OCI-M2 (cell line): Measurements from ENCODE around the gene MIB2.
"Not testable (repeated sequence)": the region's sequence is repeated elsewhere in the genome, so short reads cannot be mapped to it uniquely, and the experiment has no call there.

ENCODE experiments used
- DNase-seq: peaks from one replicate; lab custom pipeline; 2025; ENCODE audit not compliant: unreplicated experiment; lab: John Stamatoyannopoulos, UW

Gene MIB2

DNA sequence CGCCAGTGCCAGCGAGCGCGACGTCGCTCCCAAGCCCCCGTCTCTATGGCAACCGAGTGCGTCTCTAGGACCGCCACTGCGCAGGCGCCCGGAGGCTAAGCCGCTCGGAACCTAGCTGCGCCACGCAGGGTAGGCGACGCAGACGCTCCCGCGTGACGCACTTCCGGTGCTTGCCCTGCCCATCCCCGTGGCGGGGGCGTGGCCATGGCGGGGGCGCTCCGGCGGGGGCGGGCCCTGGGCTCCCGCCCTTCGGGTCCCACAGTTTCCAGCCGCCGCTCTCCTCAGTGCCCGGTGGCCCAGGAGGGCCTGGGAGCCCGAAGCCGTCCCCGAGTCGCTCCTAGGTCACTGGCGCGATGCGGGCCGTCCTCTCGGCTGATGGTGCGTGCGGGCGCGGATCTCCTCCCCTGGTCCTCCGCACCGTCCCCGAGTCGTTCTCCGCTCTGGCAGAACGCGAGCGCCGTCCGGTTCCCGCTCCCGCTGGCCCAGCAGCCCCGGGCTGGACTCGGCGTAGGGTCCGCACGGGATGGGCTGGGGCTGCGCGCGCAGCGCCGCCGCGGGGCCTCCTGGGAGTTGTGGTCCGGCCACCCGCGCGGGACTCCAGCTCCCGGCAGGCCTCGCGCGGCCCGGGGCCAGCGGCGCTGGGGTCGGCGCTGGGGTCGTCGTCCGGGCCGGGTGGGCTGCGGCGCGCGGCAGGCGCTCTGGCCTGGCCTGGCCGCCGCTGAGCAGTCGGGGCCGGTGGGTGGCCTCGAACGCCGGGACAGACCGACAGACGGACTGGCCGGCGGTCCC lies at the start of gene MIB2:
TSS of gene MIB2 (plus strand) at position 245 of the 789 bp plus-strand sequence. CDS start 7,953 bp downstream, outside the sequence.
- peak; percentile 76 for DNase-seq

DNA sequence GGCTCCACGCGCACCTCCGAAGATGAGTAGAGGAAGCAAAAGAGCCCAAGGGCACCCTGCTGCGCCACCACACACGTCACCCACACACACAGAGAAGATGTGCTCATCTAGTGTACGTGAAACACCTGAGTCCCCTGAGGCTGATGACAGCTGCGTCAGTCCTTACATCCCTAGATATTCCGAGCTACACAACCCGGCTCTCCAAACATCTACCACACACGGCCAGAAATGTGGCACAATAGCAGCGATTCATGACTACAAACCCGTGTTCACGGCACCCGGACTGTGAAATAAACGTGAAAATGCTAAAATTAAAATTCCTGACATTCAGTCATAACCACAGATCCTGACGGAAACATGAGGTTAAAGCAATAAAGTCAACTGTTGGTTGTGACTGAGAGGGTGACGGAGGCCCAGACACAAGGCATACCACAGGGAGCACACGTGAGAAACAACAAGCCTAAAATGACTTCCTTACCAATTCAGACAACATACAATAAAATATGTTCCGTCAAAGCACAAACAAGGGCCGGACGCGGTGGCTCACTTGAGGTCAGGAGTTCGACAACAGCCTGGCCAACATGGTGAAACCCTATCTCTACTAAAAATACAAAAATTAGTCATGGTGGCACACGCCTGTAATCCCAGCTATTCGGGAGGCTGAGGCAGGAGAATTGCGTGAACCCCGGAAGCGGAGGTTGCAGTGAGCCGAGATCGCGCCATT lies 48.0 kb upstream of the MIB2 start:
- no peak for DNase-seq

DNA sequence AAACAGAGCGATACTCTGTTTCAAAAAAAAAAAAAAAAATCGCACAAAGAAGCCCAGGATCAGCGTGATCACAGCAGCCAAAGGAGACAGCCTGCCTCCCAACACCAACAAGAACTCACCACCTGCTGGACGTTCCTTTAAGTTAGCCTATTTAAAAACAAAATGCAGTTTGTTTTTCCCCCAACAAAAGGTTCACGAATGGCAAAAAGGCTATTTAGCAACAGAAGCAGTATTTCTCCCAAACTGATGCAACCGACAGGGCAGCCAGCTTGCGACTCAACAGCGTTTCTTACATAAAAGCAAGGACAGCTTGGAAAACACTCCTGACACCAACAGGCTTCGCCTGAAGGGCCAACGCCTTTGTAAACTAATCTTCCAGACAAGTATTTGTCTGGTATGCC lies 47.4 kb upstream of the MIB2 start:
- DNase-seq: no peak

DNA sequence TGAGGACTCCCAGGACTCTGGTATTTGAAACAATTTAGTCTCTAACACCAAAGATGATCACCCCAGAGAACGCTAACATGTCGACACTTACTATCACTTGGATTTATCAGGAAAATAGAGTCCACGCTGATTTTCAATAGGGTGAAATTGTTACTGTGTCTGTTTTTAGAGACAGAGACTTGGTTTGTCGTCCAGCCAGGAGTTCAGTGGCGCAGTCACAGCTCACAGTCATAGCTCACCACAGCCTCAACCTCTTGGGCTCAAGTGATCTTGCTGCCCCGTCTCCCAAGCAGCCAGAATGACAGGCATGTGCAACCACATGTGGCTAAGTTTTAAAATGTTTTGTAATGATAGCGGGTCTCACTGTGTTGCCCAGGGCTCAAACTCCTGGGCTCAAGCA lies 46.0 kb upstream of the MIB2 start:
- no peak for DNase-seq

DNA sequence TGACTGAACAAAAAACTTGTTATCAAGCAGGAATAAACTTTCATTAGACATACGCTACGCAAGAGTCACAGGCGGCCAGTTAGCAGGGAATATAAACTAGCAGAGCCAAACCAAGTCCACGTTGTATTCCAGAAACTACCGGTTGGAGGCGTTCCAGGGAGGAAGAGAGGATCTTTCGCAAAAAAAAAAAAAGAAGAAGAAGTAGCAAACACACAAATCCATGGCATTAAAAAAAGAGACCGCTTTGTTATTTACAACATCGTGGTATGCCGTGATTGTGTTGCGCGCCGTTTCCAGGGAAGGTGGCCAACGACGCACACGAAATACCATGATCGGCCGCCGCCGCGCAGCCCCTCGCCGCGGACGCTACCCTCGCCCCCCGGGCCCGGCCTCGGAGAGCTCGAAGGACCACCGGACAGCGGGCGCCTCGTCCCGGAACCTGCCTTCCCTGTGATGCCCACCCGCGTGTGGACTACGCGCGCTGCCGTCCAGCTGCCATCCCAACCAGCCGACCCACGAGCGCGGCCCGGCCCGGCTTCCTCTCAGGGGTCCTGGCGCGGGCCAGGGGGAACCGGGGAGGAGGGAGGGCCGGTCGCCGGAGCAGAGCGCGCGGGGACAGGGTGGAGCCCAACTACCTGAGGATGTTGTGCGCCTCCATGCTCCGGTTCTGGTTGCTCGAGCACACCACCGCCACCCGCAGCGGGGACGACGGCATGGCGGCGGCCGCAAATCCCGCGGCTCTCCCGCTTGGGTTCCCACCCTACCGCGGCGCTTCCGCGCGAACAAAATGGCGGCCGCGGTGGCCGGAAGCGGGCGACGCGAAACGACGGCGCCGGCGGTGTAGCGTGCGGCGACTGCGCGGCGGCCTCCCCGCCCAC lies 41.2 kb upstream of the MIB2 start:
- no peak for DNase-seq

DNA sequence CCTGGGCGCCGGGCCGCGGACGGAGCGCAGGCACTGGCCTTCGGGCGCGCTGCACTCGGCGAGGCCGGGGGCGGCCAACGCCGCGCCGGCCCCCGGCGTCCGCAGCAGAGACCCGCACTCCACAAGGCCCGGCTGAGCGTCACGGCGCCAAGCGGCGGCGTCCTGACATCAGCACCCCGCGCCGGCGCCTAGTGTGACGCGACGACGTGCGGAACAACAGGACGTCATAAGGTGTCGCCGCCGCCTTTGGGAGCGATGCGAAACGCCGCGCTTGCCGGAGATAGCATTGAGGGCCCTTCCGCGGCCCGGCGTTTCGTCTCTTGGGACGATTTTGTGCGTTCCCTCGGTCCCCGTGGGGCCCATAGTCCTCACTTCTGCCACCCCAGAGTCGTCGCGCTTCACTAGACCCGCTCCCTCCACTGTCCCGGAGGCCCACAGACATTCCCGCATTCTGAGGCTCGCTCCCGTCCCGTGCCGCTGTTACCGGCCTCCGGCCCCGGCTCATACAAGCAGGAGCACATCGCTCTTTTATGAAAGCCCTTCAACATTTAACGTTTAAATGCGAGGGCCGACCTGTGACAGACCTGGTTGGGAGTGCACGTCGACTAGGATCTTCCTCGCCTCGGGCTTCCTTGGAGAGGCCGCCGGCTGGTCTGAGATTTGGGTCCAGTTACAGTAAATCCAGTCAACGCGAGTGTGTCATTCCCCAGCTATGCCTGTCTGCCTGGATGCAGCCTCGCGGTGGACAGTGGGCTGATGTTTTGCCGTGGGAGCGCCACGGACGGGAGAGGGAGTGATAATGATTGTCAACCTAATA lies 40.4 kb upstream of the MIB2 start, which contains the start of gene SSU72:
TSS of gene SSU72 (minus strand) at position 143 of the 817 bp plus-strand sequence. CDS start 306 bp downstream, outside the sequence.
- DNase-seq: peak; percentile 19

DNA sequence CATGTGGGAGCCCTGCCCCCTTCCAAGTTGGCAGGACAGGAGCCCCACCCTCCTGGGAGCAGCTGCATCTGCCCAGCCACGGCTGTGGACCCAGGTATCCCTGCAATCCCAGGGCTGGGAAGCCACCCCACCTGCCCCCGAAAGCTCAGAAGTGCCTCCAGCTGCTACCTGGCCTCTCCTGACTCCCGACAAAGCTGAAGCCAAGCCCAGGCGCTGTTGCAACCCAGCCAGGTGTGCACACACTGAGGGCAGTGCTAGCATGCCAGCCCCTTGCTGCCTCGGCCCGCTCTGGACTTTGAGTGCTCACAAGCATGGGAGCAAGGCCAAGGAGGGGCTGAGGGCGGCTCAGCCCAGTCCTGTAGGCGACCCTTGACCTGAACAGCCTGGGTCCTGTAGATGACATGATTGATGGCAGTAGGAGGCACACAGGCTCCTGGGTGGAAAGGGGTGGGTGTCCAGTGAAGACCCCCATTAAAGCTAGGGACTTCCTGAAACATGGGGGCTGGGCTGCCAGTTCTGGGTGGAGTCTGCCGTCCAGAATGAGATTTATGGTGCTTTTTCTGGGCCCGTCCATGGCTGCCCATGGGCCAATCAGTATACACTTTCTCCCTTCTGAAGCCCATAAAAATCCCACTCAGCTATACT lies 37.8 kb upstream of the MIB2 start:
- DNase-seq: no peak

DNA sequence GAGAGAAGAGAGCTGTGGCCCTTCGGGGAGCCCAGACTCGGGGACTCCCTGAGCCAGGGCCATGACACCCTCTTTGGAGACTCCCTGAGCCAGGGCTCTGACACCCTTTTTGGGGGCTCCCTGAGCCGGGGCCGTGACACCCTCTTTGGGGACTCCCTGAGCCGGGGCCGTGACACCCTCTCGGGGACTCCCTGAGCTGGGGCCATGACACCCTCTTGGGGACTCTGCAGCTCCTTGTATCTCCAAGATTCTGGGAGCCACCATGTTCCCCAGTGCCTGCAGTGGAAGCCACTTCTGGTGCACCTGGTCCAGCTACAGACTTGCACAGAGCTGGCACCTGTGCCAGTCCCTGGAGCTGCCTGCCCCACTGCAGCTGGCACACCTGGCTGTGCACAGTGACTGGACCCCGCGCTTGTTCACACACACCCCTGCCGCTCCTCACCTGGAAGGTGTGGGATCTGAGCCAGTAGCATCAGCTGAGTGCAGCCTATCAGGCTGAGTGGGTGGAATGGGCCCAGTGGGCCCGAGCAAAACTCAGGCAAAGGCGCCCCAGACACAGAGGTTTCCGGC lies 36.8 kb upstream of the MIB2 start:
- DNase-seq: no peak

DNA sequence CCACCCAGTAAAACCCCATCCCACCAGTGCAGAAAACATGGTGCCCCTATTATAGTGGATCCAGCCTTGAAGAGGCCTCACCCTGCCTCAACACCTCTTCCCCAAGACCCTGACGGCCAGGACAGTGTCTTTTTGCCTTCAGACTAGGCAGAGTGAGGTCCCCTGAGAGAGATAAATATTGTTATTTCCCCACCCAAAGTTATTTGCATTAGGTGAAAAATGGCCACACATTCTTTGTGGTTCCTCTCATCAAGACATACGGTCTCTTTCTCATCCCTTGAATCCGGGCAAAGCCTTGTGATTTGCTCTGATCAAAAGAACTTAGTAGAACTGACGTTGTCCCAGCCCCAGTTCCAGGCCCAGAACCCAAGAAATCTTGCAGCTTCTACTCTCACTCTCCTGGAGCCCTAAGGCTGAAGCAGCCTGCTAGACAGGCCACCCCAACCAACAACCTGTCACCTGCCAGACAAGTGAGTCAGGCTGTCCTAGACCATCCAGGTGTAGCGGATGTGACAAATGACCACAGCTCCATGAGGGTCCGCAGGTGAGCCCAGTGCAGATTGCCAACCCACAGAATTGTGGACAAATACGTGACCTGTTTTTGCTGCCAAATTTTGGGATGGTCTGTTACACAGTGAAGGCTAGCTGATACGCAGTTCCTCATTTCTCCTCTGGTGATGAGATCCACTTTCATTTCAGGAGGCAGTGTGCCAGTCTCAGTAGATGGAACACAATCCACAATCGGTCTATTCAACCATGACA lies 32.5 kb upstream of the MIB2 start:
- no peak for DNase-seq

DNA sequence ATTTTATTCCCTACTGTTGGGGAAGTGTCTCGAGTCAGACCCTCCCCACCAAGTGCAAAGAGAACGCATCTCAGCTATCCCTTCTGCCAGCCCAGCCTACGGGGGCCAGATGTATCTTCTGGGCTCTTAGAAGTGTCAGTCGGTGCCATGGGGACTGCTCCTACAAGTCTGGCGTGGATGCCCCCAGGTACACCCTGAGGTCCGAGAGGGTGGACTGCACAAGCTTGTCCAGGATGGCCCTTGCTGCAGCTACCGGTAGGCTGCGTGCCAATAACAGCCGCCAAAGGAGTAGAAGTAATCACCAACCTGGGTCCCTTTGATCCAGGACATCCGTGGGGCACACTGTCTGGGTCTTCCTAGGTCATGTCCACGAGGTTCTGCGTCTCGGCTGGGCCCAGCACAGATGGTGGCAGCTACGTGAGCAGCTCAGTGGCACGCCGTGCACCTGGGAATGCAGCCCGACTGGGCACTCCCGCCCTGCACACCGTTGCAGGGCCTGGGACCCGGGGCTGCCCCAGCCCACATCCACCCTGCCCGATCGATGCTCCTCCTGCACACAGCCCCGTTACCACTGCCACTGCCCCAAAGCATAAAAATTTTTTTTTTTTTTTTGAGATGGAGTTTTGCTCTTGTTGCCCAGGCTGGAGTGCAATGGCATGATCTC lies 31.8 kb upstream of the MIB2 start:
- DNase-seq: no peak

DNA sequence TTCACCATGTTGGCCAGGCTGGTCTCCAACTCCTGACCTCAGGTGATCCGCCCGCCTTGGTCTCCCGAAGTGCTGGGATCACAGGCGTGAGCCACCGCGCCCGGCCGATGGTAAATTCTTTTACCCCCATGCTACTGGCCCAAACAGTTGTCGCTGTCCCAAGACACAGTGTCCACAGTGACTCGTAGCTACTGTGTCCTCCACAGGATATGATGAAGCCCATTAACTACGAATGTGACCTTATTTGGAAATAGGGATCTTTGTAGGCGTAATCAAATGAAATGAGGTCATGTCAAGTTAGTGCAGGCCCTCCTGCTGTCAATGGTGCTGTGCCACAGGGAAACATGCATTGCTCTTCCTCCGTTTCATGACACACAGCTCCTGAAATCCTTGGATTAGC lies 23.8 kb upstream of the MIB2 start:
- no peak for DNase-seq

DNA sequence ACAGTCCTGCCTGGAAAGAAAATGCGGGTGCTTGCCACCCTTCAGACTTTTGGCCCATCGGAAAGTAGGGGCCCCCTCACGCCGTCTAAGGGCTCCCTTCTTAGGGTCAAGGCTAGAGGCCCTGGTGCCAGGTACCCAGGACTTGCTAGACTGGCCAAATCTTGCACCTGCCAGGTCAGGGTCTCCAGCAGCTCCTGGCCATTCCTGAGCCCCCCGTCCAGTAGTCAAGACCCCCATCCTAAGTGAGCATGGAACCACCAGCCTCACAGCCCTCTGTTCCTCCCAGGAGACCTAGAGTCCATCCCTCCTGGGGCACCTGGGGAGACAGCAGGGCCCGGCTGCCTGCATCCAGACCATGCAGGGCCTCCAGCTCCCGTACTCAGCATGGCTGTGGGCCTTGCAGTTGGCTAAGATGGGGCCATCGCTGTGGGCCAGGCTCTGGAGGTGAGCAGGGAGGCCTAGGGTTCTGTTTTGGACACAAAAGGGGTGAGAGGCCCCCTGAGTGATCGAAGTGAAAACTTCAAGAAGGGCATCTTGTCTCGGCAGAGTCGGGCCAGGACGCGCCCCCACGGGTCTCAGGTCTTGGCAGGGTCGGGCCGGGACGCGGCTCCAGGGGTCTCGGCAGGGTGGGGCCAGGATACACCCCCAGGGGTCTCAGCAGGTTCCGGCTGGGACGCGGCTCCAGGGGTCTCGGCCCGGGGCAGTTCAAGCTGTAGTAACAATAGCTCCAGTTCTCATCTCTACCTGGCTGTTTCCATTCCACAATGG lies 21.3 kb upstream of the MIB2 start:
- DNase-seq: no peak

DNA sequence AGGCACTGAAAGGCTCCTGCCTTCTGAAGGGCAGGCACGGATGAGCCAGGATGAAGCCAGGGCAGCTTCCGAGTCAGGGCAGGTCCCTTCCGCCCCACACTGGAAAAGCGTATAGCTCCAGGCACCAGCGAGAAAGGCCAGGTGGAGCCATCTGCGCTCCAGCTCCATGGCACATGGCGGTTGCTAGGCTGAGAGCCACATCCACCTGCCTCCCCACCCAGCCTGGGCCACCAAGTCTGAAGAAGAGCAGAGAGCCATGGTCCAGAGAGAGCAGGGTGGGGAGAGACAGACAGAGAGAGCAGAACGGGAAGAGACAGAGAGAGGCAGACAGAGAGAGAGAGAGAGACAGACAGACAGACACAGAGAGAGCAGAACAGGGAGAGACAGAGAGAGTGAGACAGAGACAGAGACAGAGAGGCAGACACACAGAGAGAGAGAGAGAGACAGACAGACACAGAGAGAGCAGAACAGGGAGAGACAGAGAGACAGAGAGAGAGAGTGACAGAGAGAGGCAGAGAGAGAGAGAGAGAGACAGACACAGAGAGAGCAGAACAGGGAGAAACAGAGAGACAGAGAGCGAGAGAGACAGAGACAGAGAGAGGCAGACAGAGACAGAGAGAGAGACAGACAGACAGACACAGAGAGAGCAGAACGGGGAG lies 20.6 kb upstream of the MIB2 start:
- no peak for DNase-seq

DNA sequence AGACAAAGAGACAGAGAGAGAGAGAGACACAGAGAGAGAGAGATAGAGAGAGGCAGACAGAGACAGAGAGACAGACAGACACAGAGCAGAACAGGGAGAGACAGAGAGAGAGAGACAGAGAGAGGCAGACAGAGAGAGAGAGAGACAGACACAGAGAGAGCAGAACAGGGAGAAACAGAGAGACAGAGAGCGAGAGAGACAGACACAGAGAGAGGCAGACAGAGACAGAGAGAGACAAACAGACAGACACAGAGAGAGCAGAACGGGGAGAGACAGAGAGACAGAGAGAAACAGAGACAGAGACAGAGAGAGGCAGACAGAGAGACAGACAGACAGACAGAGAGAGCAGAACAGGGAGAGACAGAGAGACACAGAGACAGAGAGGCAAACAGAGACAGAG lies 20.0 kb upstream of the MIB2 start:
- DNase-seq: not testable (repeated sequence)

DNA sequence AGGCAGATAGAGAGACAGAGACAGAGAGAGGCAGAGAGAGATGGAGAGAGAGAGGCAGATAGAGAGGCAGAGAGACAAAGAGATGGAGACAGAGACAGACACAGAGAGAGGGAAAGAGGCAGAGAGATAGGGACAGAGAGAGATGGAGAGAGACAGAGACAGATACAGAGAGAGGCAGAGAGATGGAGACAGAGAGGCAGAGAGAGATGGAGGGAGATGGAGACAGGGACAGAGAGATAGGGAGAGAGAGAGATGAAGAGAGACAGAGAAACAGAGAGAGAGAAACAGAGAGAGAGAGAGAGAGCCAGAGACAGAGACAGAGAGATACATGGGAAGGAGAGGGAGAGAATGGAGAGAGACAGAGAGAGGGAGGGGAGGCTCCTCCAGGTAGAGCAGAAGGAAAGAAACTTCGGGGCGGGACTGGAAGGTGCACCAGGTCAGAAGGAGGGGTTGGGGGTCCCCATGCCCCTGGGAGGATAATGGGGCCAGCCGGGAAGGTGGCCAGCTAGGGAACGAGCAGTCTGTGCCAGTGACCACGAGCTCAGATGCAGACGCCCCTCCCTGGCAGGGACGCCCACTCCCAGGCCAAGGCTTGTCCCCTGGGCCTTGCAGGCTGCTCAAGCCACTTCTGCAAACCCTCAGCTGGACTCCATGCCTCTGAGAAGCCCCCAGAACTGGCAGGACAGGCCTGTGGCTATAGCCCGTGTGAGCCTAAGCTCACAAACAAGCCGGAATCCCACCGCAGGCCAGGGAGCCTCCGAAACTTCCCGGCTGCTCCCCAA lies 18.6 kb upstream of the MIB2 start:
- DNase-seq: no peak

DNA sequence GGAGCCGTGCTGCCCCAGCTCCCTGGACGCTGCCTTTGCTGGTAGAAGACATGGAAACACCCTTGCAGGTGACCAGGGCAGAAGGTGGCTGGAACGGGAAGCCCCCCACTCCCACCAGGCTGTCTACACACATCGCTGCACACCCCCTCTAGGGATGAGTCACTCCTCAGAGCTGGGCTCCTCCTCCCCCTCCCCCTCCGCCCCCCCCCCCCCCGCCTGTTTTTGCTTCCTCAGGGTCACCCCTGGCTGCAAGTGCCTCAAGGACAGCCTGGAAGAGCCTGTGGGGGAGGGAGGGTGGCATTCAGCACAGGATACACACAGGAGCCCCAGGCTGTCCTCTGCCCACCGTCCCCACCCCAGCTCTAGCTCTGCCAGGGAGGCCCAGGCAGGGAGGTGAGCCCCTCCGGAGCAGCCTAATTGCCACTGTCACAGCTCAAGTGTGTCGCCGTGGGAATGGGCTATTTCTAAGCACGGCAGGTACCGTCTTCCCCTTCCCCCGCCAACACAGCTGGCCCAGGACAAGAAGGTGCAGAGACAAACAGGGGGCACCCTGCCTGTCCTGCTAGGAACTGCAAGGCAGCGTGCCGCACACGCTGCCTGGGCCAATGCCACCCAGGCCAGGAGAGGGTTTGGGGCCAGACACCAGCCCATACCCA lies 17.9 kb upstream of the MIB2 start:
- DNase-seq: no peak
